Kidney (tissue), 14 donors: ENCODE data around the gene MYO9A. TPM values are rescaled to one million over a fixed set of nuclear protein-coding genes. Genes with fewer than 3 reads are reported as not detected.

Source experiments
- DNase-seq, 5 donors: peaks; one replicate each; pipeline ENCODE4 v3.0.0-alpha.2; 2013 to 2020
- FAIRE-seq: peaks from 2 replicates; lab custom pipeline; 2012; peaks lifted over from hg19 to GRCh38; lab: Jason Lieb, UNC
- H3K27ac ChIP-seq, 2 donors: one replicate each; pipeline ENCODE4 v1.7.0; 2013; ENCODE audit warnings: low read depth in 2 of 2, low read length in 2 of 2, inconsistent platforms in 1 of 2
- H3K27me3 ChIP-seq: one replicate; pipeline ENCODE4 v1.7.1; 2013; ENCODE audit warnings: low read length, inconsistent platforms; ENCODE audit not compliant: control insufficient read depth, insufficient read depth
- H3K36me3 ChIP-seq, 3 donors: one replicate each; pipeline versions ENCODE4 v1.7.0 to v1.7.1; 2013; ENCODE audit warnings: low read length in 3 of 3, control low read depth in 1 of 3, inconsistent platforms in 1 of 3; ENCODE audit not compliant: insufficient read depth in 3 of 3, control insufficient read depth in 2 of 3
- H3K4me1 ChIP-seq, 3 donors: one replicate each; pipeline versions ENCODE4 v1.7.0 to v1.7.1; 2013; ENCODE audit warnings: low read length in 3 of 3, inconsistent platforms in 1 of 3, low read depth in 1 of 3; ENCODE audit not compliant: control insufficient read depth in 2 of 3, insufficient read depth in 2 of 3
- H3K4me3 ChIP-seq, 3 donors: one replicate each; pipeline versions ENCODE4 v1.7.0 to v1.8.1; 2013; ENCODE audit warnings: low read length in 3 of 3, control low read depth in 1 of 3, inconsistent platforms in 1 of 3
- H3K9ac ChIP-seq, 3 donors: one replicate each; pipeline versions ENCODE4 v1.7.0 to v1.7.1; 2013; ENCODE audit warnings: low read length in 3 of 3, control low read depth in 1 of 3, inconsistent platforms in 1 of 3
- H3K9me3 ChIP-seq, 3 donors: one replicate each; pipeline versions ENCODE4 v1.7.0 to v1.7.1; 2013; ENCODE audit warnings: low read length in 3 of 3, control low read depth in 1 of 3, inconsistent platforms in 1 of 3; ENCODE audit not compliant: control insufficient read depth in 2 of 3, insufficient read depth in 1 of 3
- CTCF ChIP-seq: IDR thresholded peaks from 3 replicates; pipeline ENCODE4 v1.5.1; 2012; ENCODE audit warnings: mild to moderate bottlenecking, moderate library complexity, borderline replicate concordance; ENCODE audit not compliant: insufficient read depth; ENCODE audit errors: extremely low read depth
- intact Hi-C: fragments of 100-400 bp; cut with DNase I; formaldehyde crosslinking; loops from one replicate; pipeline ENCODE4 v1.11.1; 2022
- polyA plus RNA-seq: library from polyadenylated mRNA; stranded (reverse); fragments of 350-450 nt; fragmentation: Illumina TruSeq; extraction: RNeasy Lipid Tissue Mini Kit (QIAGEN cat#74804); gene quantifications from one replicate; pipeline ENCODE4 v1.2.3, GENCODE V29; 2014; ENCODE audit warnings: low read depth, low replicate concordance; ENCODE audit not compliant: insufficient read depth
- total RNA-seq: library from RNA; stranded (reverse); fragmentation: NEBNext Ultra II Directional; extraction: Animal tissue kit (Norgen Biotek cat#: 25700); gene quantifications from one replicate; pipeline ENCODE4 v1.2.1, GENCODE V29; 2021
- donor health status: control.
- donor health status: control.
- donor health status: control.
- donor health status: control.
- donor health status: control.
- donor health status: DM: yes; HTN: yes; CAD: no.
- donor health status: Normal renal cell carcinoma (clear cell type).

Gene MYO9A
- total and polyA plus RNA-seq, 2 donors from 2014 or later = 5.5 to 132 TPM

GRCh38 chr15:71888797-71889196 is 229.2 kb downstream of the MYO9A start:
- H3K27ac ChIP-seq = no peak overlapping the region
- intact Hi-C loops = no loop called here
- DNase-seq = no peak
- TF ChIP-seq CTCF = no peak
- H3K9me3 ChIP-seq = no peaks in the 10 kb centered on the region
- H3K9ac ChIP-seq = no peak overlapping the region
- FAIRE-seq = no peak
- H3K4me1 ChIP-seq = no peaks in the 10 kb centered on the region
- no peak overlapping the region for H3K4me3 ChIP-seq
- H3K36me3 ChIP-seq = peaks cover 2 to 20% (median 5%) of the 10 kb centered on the region in 3 donors
- no peaks in the 10 kb centered on the region for H3K27me3 ChIP-seq

- no peak overlapping the region for H3K9ac ChIP-seq
- H3K27me3 ChIP-seq = no peaks in the 10 kb centered on the region
- no peak overlapping the region for H3K27ac ChIP-seq
- no peaks in the 10 kb centered on the region for H3K4me1 ChIP-seq
- DNase-seq = no peak
- no peaks in the 10 kb centered on the region for H3K9me3 ChIP-seq
- FAIRE-seq = no peak
- H3K4me3 ChIP-seq = no peak overlapping the region
- intact Hi-C loops = no loop called here
- peaks cover 2 to 28% (median 10%) of the 10 kb centered on the region in 3 donors for H3K36me3 ChIP-seq
- no peak for TF ChIP-seq CTCF
Measured at GRCh38 chr15:71885390-71885789, 232.6 kb downstream of the MYO9A start.

GRCh38 chr15:71883447-71883846 is 234.5 kb downstream of the MYO9A start:
- Histone ChIP-seq H3K27ac (no peak overlapping the region), H3K9me3 (no peaks in the 10 kb centered on the region), H3K27me3 (no peaks in the 10 kb centered on the region), H3K36me3 (peaks cover 2 to 41% (median 15%) of the 10 kb centered on the region in 3 donors), H3K9ac (no peak overlapping the region), H3K4me1 (no peaks in the 10 kb centered on the region), H3K4me3 (no peak overlapping the region)
- no peak for DNase-seq
- intact Hi-C loops = no loop called here
- no peak for TF ChIP-seq CTCF
- no peak for FAIRE-seq

- Histone ChIP-seq H3K4me1 (no peaks in the 10 kb centered on the region), H3K27ac (no peak overlapping the region), H3K36me3 (peaks cover 0 to 31% (median 11%) of the 10 kb centered on the region in 3 donors), H3K9ac (no peak overlapping the region), H3K4me3 (no peak overlapping the region), H3K27me3 (no peaks in the 10 kb centered on the region), H3K9me3 (no peaks in the 10 kb centered on the region)
- DNase-seq (no peak), FAIRE-seq (no peak)
- intact Hi-C loops = no loop called here
- no peak for TF ChIP-seq CTCF
Measured at GRCh38 chr15:71880276-71880675, 237.7 kb downstream of the MYO9A start.
